DMS79 treated with DMSO at 0.1 percent for 48 hours (cell line): ENCODE results near the gene FAM227B.
"Not testable (repeated sequence)": the region's sequence is repeated elsewhere in the genome, so short reads cannot be mapped to it uniquely, and the experiment has no call there.

Experiments used
- DNase-seq: peaks from one replicate; lab custom pipeline; 2025; lab: John Stamatoyannopoulos, UW

Gene FAM227B

GRCh38 chr15:49610157-49610918, 10.3 kb downstream of the FAM227B start:
- no peak for DNase-seq

- DNase-seq, result no peak
Measured at GRCh38 chr15:49606594-49606993, 14.0 kb downstream of the FAM227B start.

- no peak for DNase-seq
Measured at GRCh38 chr15:49605588-49605987, 15.0 kb downstream of the FAM227B start.

- no peak for DNase-seq
Measured at GRCh38 chr15:49604625-49605409, 15.8 kb downstream of the FAM227B start.

GRCh38 chr15:49592829-49593316, 27.7 kb downstream of the FAM227B start:
- not testable (repeated sequence) for DNase-seq

- no peak for DNase-seq
Measured at GRCh38 chr15:49589030-49589429, 31.6 kb downstream of the FAM227B start.

GRCh38 chr15:49573421-49573820, 47.2 kb downstream of the FAM227B start:
- DNase-seq, result no peak

GRCh38 chr15:49570672-49571071, 49.9 kb downstream of the FAM227B start:
- DNase-seq, result no peak

- DNase-seq, result no peak
Measured at GRCh38 chr15:49570174-49570573, 50.4 kb downstream of the FAM227B start.

GRCh38 chr15:49560045-49560444, 60.6 kb downstream of the FAM227B start:
- no peak for DNase-seq

- DNase-seq, result no peak
Measured at GRCh38 chr15:49558929-49559328, 61.7 kb downstream of the FAM227B start.

GRCh38 chr15:49556437-49556836, 64.2 kb downstream of the FAM227B start:
- DNase-seq, result no peak

- not testable (repeated sequence) for DNase-seq
Measured at GRCh38 chr15:49550342-49550741, 70.3 kb downstream of the FAM227B start.

- DNase-seq, result no peak
Measured at GRCh38 chr15:49538520-49538919, 82.1 kb downstream of the FAM227B start.

GRCh38 chr15:49530092-49530491, 90.5 kb downstream of the FAM227B start:
- no peak for DNase-seq

- DNase-seq, result no peak
Measured at GRCh38 chr15:49528289-49528688, 92.3 kb downstream of the FAM227B start.

- no peak for DNase-seq
Measured at GRCh38 chr15:49521802-49522201, 98.8 kb downstream of the FAM227B start.

GRCh38 chr15:49512739-49513138, 107.9 kb downstream of the FAM227B start:
- not testable (repeated sequence) for DNase-seq

- no peak for DNase-seq
Measured at GRCh38 chr15:49507261-49507660, 113.4 kb downstream of the FAM227B start.

GRCh38 chr15:49506341-49506740, 114.3 kb downstream of the FAM227B start:
- no peak for DNase-seq

GRCh38 chr15:49501586-49501985, 119.0 kb downstream of the FAM227B start:
- no peak for DNase-seq

- no peak for DNase-seq
Measured at GRCh38 chr15:49495993-49496753, 124.4 kb downstream of the FAM227B start.
